ENCODE data around the gene CXCL3. TPM values are rescaled to one million over a fixed set of nuclear protein-coding genes. Genes with fewer than 3 reads are reported as not detected.

Gene CXCL3
- total RNA-seq, 1 donor from 2014 or later, result not detected

GRCh38 chr4:74033739-74034138, 4.8 kb downstream of the CXCL3 start:
- Histone ChIP-seq H3K36me3 (no peaks in the 10 kb centered on the region), H3K9me3 (no peaks in the 10 kb centered on the region), H3K4me1 (peaks cover 0 to 3% of the 10 kb centered on the region in 2 donors), H3K27me3 (no peaks in the 10 kb centered on the region), H3K27ac (no peak overlapping the region), H3K4me3 (no peak overlapping the region)
- DNase-seq (ENCODE audit: low spot score in 2 of 2), result no peak
- intact Hi-C loops (cut with DNase I), result no loop called here
- no peak for TF ChIP-seq CTCF (IDR thresholded peaks at IDR 0.05)

- Histone ChIP-seq H3K27me3 (no peaks in the 10 kb centered on the region), H3K4me3 (no peak overlapping the region), H3K27ac (no peak overlapping the region), H3K9me3 (no peaks in the 10 kb centered on the region), H3K36me3 (no peaks in the 10 kb centered on the region), H3K4me1 (no peaks in the 10 kb centered on the region)
- DNase-seq (ENCODE audit: low spot score in 2 of 2), result no peak
- intact Hi-C loops (cut with DNase I), result no loop called here
- no peak for TF ChIP-seq CTCF (IDR thresholded peaks at IDR 0.05)
Measured at GRCh38 chr4:74032064-74032463, 6.4 kb downstream of the CXCL3 start.

GRCh38 chr4:74031576-74031975, 6.9 kb downstream of the CXCL3 start:
- H3K27me3 ChIP-seq, result no peaks in the 10 kb centered on the region
- intact Hi-C loops (cut with DNase I), result no loop called here

GRCh38 chr4:74030285-74030684, 8.2 kb downstream of the CXCL3 start:
- no peak overlapping the region for H3K27ac ChIP-seq
- no peaks in the 10 kb centered on the region for H3K4me1 ChIP-seq
- intact Hi-C loops (cut with DNase I), result no loop called here
- no peaks in the 10 kb centered on the region for H3K9me3 ChIP-seq
- H3K36me3 ChIP-seq, result no peaks in the 10 kb centered on the region
- no peaks in the 10 kb centered on the region for H3K27me3 ChIP-seq
- TF ChIP-seq CTCF (IDR thresholded peaks at IDR 0.05), result no peak
- no peak for DNase-seq (ENCODE audit: low spot score in 2 of 2)
- no peak overlapping the region for H3K4me3 ChIP-seq

More at GRCh38 chr4:74031576-74031975, 6.9 kb downstream of the CXCL3 start:
- TF ChIP-seq CTCF (IDR thresholded peaks at IDR 0.05), result no peak
- Histone ChIP-seq H3K9me3 (no peaks in the 10 kb centered on the region), H3K4me3 (no peak overlapping the region), H3K36me3 (no peaks in the 10 kb centered on the region), H3K27ac (no peak overlapping the region), H3K4me1 (no peaks in the 10 kb centered on the region)
- DNase-seq (ENCODE audit: low spot score in 2 of 2), result no peak

- Histone ChIP-seq H3K36me3 (no peaks in the 10 kb centered on the region), H3K4me1 (no peaks in the 10 kb centered on the region), H3K27me3 (no peaks in the 10 kb centered on the region), H3K4me3 (no peak overlapping the region), H3K9me3 (no peaks in the 10 kb centered on the region), H3K27ac (no peak overlapping the region)
- intact Hi-C loops (cut with DNase I), result no loop called here
- DNase-seq (ENCODE audit: low spot score in 2 of 2), result no peak
- TF ChIP-seq CTCF (IDR thresholded peaks at IDR 0.05), result no peak
Measured at GRCh38 chr4:74028504-74028903, 10.0 kb downstream of the CXCL3 start.

GRCh38 chr4:74023709-74024108, 14.8 kb downstream of the CXCL3 start:
- no peaks in the 10 kb centered on the region for H3K27me3 ChIP-seq
- intact Hi-C loops (cut with DNase I), result no loop called here
- no peaks in the 10 kb centered on the region for H3K4me1 ChIP-seq
- no peaks in the 10 kb centered on the region for H3K9me3 ChIP-seq
- no peak for DNase-seq (ENCODE audit: low spot score in 2 of 2)
- H3K27ac ChIP-seq, result no peak overlapping the region
- H3K36me3 ChIP-seq, result no peaks in the 10 kb centered on the region
- no peak for TF ChIP-seq CTCF (IDR thresholded peaks at IDR 0.05)
- no peak overlapping the region for H3K4me3 ChIP-seq

Measured in ascending aorta (tissue), 2 donors.